GM10266 (cell line): ENCODE measurements around the gene PLSCR3.

Source experiments
- DNase-seq: peaks from one replicate; pipeline ENCODE4 v3.0.0; 2012; ENCODE audit errors: extremely low spot score
- CTCF ChIP-seq: IDR thresholded peaks from 2 replicates; pipeline ENCODE4 v1.5.1; 2012; ENCODE audit warnings: mild to moderate bottlenecking, low read depth; ENCODE audit not compliant: control insufficient read depth, insufficient read depth; ENCODE audit errors: missing control alignments

PLSCR3 gene

GRCh38 chr17:7405350-7406234 lies 11.3 kb upstream of the PLSCR3 start:
- no peak for DNase-seq

GRCh38 chr17:7404737-7405349 lies 10.5 kb upstream of the PLSCR3 start:
- no peak for TF ChIP-seq CTCF
- DNase-seq: no peak

More at GRCh38 chr17:7405350-7406234, 11.3 kb upstream of the PLSCR3 start:
- TF ChIP-seq CTCF: no peak

GRCh38 chr17:7403977-7404736 lies 9.8 kb upstream of the PLSCR3 start, which contains the start of gene TMEM256:
Gene TMEM256, minus strand, starts transcription at chr17:7404097. Its CDS starts 13 bp downstream, at chr17:7404084.
- no peak for TF ChIP-seq CTCF
- DNase-seq: peak; percentile 98

GRCh38 chr17:7403727-7403976 lies 9.3 kb upstream of the PLSCR3 start:
- no peak for TF ChIP-seq CTCF
- no peak for DNase-seq

- DNase-seq: no peak
These were observed 8.9 kb upstream of the PLSCR3 start for GRCh38 chr17:7403043-7403726.

GRCh38 chr17:7398612-7399011 lies 4.3 kb upstream of the PLSCR3 start:
- DNase-seq: no peak
- TF ChIP-seq CTCF: no peak

More at GRCh38 chr17:7403043-7403726, 8.9 kb upstream of the PLSCR3 start:
- TF ChIP-seq CTCF: no peak
